Measurements from ENCODE around the gene PTK6. TPM values are rescaled to one million over a fixed set of nuclear protein-coding genes. Genes with fewer than 3 reads are reported as not detected.
A peak's percentile ranks its signal among the peaks of the same experiment; 100 is the strongest.
"Not testable (repeated sequence)": the region's sequence is repeated elsewhere in the genome, so short reads cannot be mapped to it uniquely, and the experiment has no call there.

The PTK6 gene
- total RNA-seq, 2 experiments from 2014 or later, result 0.16 to 0.26 TPM

- peak overlapping the region; percentile 85 for H3K4me3 Mint-ChIP-seq
- DNase-seq, result no peak
- H3K36me3 Mint-ChIP-seq, result no peaks in the 10 kb centered on the region
- H3K27me3 Mint-ChIP-seq, result no peaks in the 10 kb centered on the region
- peak overlapping the region; percentile 68 for H3K27ac Mint-ChIP-seq
- peaks cover 8% of the 10 kb centered on the region for H3K4me1 Mint-ChIP-seq
- H3K9me3 Mint-ChIP-seq, result no peaks in the 10 kb centered on the region
These were observed 35.8 kb upstream of the PTK6 start for GRCh38 chr20:63572788-63573646.

GRCh38 chr20:63572071-63572787 lies 35.1 kb upstream of the PTK6 start:
- Mint-ChIP-seq H3K36me3 (no peaks in the 10 kb centered on the region), H3K4me3 (no peak overlapping the region), H3K27me3 (no peaks in the 10 kb centered on the region)

GRCh38 chr20:63571087-63571478 lies 33.9 kb upstream of the PTK6 start:
- not testable (repeated sequence) for H3K4me3 Mint-ChIP-seq, H3K36me3 Mint-ChIP-seq, DNase-seq, H3K27ac Mint-ChIP-seq, H3K9me3 Mint-ChIP-seq, H3K27me3 Mint-ChIP-seq
- peaks cover 19% of the 10 kb centered on the region for H3K4me1 Mint-ChIP-seq

More at GRCh38 chr20:63572071-63572787, 35.1 kb upstream of the PTK6 start:
- no peak for DNase-seq
- H3K27ac Mint-ChIP-seq, result no peak overlapping the region
- peaks cover 16% of the 10 kb centered on the region for H3K4me1 Mint-ChIP-seq
- H3K9me3 Mint-ChIP-seq, result no peaks in the 10 kb centered on the region

GRCh38 chr20:63570281-63571086 lies 33.3 kb upstream of the PTK6 start:
- no peak overlapping the region for H3K4me3 Mint-ChIP-seq
- H3K4me1 Mint-ChIP-seq, result peaks cover 19% of the 10 kb centered on the region
- H3K36me3 Mint-ChIP-seq, result no peaks in the 10 kb centered on the region
- DNase-seq, result no peak
- no peak overlapping the region for H3K27ac Mint-ChIP-seq
- H3K9me3 Mint-ChIP-seq, result no peaks in the 10 kb centered on the region
- no peaks in the 10 kb centered on the region for H3K27me3 Mint-ChIP-seq

- no peak overlapping the region for H3K4me3 Mint-ChIP-seq
- H3K36me3 Mint-ChIP-seq, result no peaks in the 10 kb centered on the region
- H3K27me3 Mint-ChIP-seq, result no peaks in the 10 kb centered on the region
- peaks cover 19% of the 10 kb centered on the region for H3K4me1 Mint-ChIP-seq
- no peak overlapping the region for H3K27ac Mint-ChIP-seq
- H3K9me3 Mint-ChIP-seq, result no peaks in the 10 kb centered on the region
- no peak for DNase-seq
These were observed 32.1 kb upstream of the PTK6 start for GRCh38 chr20:63568986-63569949.

- peak overlapping the region; percentile 42 for H3K27ac Mint-ChIP-seq
- peak overlapping the region; percentile 59 for H3K4me3 Mint-ChIP-seq
- no peaks in the 10 kb centered on the region for H3K27me3 Mint-ChIP-seq
- H3K4me1 Mint-ChIP-seq, result peaks cover 17% of the 10 kb centered on the region
- DNase-seq, result no peak
- no peaks in the 10 kb centered on the region for H3K9me3 Mint-ChIP-seq
- no peaks in the 10 kb centered on the region for H3K36me3 Mint-ChIP-seq
These were observed 31.2 kb upstream of the PTK6 start for GRCh38 chr20:63568170-63568981.

- DNase-seq, result peak; percentile 67
- no peaks in the 10 kb centered on the region for H3K9me3 Mint-ChIP-seq
- H3K27ac Mint-ChIP-seq, result peak overlapping the region; percentile 42
- H3K36me3 Mint-ChIP-seq, result no peaks in the 10 kb centered on the region
- H3K4me1 Mint-ChIP-seq, result peaks cover 17% of the 10 kb centered on the region
- no peaks in the 10 kb centered on the region for H3K27me3 Mint-ChIP-seq
- peak overlapping the region; percentile 59 for H3K4me3 Mint-ChIP-seq
These were observed 30.4 kb upstream of the PTK6 start for GRCh38 chr20:63567386-63568169.

- Mint-ChIP-seq H3K36me3 (no peaks in the 10 kb centered on the region), H3K27ac (no peak overlapping the region), H3K4me3 (no peak overlapping the region), H3K4me1 (peaks cover 17% of the 10 kb centered on the region), H3K9me3 (no peaks in the 10 kb centered on the region), H3K27me3 (no peaks in the 10 kb centered on the region)
- no peak for DNase-seq
These were observed 29.9 kb upstream of the PTK6 start for GRCh38 chr20:63567136-63567385.

GRCh38 chr20:63566395-63567135 lies 29.4 kb upstream of the PTK6 start:
- H3K4me1 Mint-ChIP-seq, result peaks cover 17% of the 10 kb centered on the region
- no peak for DNase-seq
- H3K4me3 Mint-ChIP-seq, result no peak overlapping the region
- no peaks in the 10 kb centered on the region for H3K9me3 Mint-ChIP-seq
- H3K27me3 Mint-ChIP-seq, result no peaks in the 10 kb centered on the region
- no peaks in the 10 kb centered on the region for H3K36me3 Mint-ChIP-seq
- no peak overlapping the region for H3K27ac Mint-ChIP-seq

GRCh38 chr20:63565699-63566335 lies 28.6 kb upstream of the PTK6 start:
- Mint-ChIP-seq H3K4me3 (no peak overlapping the region), H3K4me1 (peaks cover 17% of the 10 kb centered on the region), H3K27me3 (no peaks in the 10 kb centered on the region), H3K27ac (no peak overlapping the region), H3K36me3 (no peaks in the 10 kb centered on the region), H3K9me3 (no peaks in the 10 kb centered on the region)
- no peak for DNase-seq

GRCh38 chr20:63565021-63565698 lies 28.0 kb upstream of the PTK6 start:
- Mint-ChIP-seq H3K9me3 (no peaks in the 10 kb centered on the region), H3K4me1 (peaks cover 17% of the 10 kb centered on the region), H3K27ac (no peak overlapping the region), H3K4me3 (no peak overlapping the region), H3K36me3 (no peaks in the 10 kb centered on the region), H3K27me3 (no peaks in the 10 kb centered on the region)
- DNase-seq, result no peak

Data from activated naive CD8-positive, alpha-beta T cell treated with anti-CD3 and anti-CD28 coated beads for 36 hours (primary cell).